Adipose tissue (tissue), 3 donors: Measurements from ENCODE around the gene LIN7A. TPM values are rescaled to one million over a fixed set of nuclear protein-coding genes. Genes with fewer than 3 reads are reported as not detected.

Source experiments
- H3K27ac ChIP-seq: one replicate; pipeline ENCODE4 v1.5.1; 2013; ENCODE audit warnings: low read depth, low read length
- WGBS, 3 donors: extraction: QIAGEN DNeasy Blood & Tissue Kit; methylation state at CpG; one replicate each; pipeline ENCODE4 v1.1.7; 2013; 5-methylcytosine and 5-hydroxymethylcytosine counted together
- polyA plus RNA-seq, 3 donors: library from polyadenylated mRNA; stranded (reverse); fragments of 200-250 nt; gene quantifications; one replicate each; pipeline ENCODE4 v1.2.3, GENCODE V29; 2013
- donor health status: healthy with polysubstance abuse.
- donor health status: Bipolar disorder and iron deficiency.
- donor health status: healthy.

Gene LIN7A, protein sequence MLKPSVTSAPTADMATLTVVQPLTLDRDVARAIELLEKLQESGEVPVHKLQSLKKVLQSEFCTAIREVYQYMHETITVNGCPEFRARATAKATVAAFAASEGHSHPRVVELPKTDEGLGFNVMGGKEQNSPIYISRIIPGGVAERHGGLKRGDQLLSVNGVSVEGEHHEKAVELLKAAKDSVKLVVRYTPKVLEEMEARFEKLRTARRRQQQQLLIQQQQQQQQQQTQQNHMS
- 1 to 10 TPM in 2 of 3 donors, under 1 TPM in 1; 0.53 to 3.1 (median 1.0) TPM for polyA plus RNA-seq

GRCh38 chr12:80937391-80938238 is at the start of gene LIN7A:
LIN7A (minus strand) TSS chr12:80937934; CDS start chr12:80937722, 212 bp downstream.
- WGBS, 3 donors: 2% methylated on average over 34 to 47 of the region's 47 CpGs

DNA sequence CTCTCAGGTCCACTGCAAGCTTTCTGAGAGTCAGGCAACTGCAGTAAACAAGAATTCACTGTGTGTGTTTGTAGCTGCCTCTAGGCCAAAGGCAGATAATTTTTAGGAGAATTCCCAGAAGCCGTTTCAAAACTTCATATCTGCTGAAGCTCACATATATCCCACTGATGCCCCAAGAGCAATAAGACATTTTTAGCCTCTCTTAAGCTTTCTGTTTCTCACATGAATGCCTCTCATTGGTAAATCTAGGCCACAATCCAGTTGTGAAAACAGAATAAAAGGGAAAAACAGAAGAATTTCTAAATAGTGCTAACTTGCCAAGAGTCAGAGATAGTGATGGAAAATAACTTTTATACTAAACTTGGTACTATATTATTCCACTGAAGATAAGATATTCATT is 48.5 kb upstream of the LIN7A start:
- WGBS, 3 donors: 59 to 71% (median 61%) methylated on average over 1 of the region's 1 CpG
- no peak overlapping the region for H3K27ac ChIP-seq

More at GRCh38 chr12:80937391-80938238, at the start of gene LIN7A:
- no peak within 1 kb of the TSS for H3K27ac ChIP-seq

- no peak overlapping the region for H3K27ac ChIP-seq
- 43 to 61% (median 50%) methylated on average over 6 of the region's 6 CpGs for WGBS, 3 donors
These were observed 42.1 kb upstream of the LIN7A start for GRCh38 chr12:80979816-80980215.

DNA sequence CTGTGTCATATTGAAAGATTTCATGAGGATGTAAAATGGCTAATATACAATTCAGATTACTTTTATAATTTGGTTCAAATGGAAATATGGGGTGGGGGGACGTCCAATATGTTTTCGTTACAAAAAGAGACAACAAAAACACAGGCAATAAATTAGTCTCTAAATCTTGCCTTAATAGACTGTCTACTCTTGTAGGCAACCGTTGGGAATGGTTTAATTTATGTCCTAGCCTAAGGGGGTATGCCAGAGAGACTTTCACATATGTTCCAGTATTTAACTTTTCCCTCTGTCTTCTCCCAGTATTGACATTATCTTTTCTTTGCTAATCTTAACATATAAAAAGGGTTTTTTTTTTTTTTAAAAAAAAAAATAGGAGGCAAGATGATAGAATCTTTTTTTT is 41.5 kb upstream of the LIN7A start:
- 63 to 66% (median 63%) methylated on average over 3 of the region's 3 CpGs for WGBS, 3 donors
- no peak overlapping the region for H3K27ac ChIP-seq

DNA sequence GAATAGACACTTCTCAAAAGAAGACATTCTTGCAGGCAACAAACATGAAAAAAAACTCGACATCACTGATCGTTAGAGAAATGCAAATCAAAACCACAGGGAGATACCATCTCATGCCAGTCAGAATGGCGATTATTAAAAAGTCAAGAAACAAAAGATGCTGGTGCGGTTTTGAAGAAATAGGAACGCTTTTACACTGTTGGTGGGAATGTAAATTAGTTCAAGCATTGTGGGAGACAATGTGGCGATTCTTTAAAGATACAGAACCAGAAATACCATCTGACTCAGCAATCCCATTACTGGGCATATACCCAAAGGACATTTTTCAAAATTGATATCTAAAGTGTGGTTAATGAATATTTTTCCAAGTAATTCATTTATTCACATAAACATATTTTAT is 39.6 kb upstream of the LIN7A start:
- WGBS, 3 donors: 63 to 76% (median 76%) methylated on average over 6 of the region's 6 CpGs
- H3K27ac ChIP-seq: no peak overlapping the region

DNA sequence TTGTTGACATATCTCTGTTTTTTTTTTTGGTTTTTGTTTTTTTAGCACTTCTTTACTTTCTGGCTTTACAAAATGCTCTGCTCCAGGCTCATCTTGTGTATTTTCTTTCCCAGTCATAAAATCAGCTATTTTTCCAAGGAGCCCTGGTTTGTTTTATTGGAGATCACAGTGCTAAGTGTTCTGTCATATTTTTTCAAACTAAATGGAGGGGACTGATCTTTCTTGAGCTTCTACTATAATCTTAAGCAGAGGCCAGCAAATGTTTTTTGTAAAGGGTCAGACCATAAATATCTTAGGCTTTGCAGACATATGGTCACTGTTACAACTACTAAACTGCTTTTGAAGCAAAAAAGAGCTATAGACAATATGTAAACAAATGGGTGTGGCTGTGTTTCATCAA is 30.6 kb upstream of the LIN7A start:
- no peak overlapping the region for H3K27ac ChIP-seq

- WGBS, 3 donors: 63 to 78% (median 77%) methylated on average over 3 of the region's 3 CpGs
These were observed 29.8 kb upstream of the LIN7A start for GRCh38 chr12:80967565-80967964.

GRCh38 chr12:80966001-80966400 is 28.3 kb upstream of the LIN7A start:
- H3K27ac ChIP-seq: no peak overlapping the region
- WGBS, 3 donors: 70 to 75% (median 71%) methylated on average over 1 of the region's 1 CpG

More at GRCh38 chr12:80967565-80967964, 29.8 kb upstream of the LIN7A start:
- no peak overlapping the region for H3K27ac ChIP-seq

- WGBS, 3 donors: 68 to 91% (median 91%) methylated on average over 5 of the region's 5 CpGs
- H3K27ac ChIP-seq: no peak overlapping the region
These were observed 20.4 kb upstream of the LIN7A start for GRCh38 chr12:80958162-80958561.

- 58 to 81% (median 59%) methylated on average over 5 of the region's 5 CpGs for WGBS, 3 donors
- no peak overlapping the region for H3K27ac ChIP-seq
These were observed 17.3 kb upstream of the LIN7A start for GRCh38 chr12:80954857-80955520.

DNA sequence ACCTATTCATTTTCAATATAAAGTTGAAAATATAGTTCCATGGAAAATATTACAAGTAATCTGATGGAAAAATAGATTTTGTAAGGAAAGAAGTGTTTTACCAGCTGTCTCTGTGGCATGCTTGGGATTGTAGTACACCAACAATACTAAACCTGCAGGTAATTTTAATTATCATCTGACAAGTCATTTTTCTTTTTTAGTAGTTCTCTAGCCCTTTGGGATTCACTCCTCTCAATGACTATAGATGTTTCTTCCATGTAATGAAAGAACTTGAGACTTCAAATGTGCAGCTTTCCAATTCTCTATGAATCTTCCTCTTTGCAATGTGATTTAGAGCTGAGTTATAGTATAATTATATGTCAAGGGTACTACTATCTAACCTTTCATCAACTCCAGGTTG is 14.7 kb upstream of the LIN7A start:
- H3K27ac ChIP-seq: no peak overlapping the region

GRCh38 chr12:80946591-80946990 is 8.9 kb upstream of the LIN7A start:
- H3K27ac ChIP-seq: no peak overlapping the region
- WGBS, 3 donors: 54 to 61% (median 61%) methylated on average over 3 of the region's 3 CpGs

DNA sequence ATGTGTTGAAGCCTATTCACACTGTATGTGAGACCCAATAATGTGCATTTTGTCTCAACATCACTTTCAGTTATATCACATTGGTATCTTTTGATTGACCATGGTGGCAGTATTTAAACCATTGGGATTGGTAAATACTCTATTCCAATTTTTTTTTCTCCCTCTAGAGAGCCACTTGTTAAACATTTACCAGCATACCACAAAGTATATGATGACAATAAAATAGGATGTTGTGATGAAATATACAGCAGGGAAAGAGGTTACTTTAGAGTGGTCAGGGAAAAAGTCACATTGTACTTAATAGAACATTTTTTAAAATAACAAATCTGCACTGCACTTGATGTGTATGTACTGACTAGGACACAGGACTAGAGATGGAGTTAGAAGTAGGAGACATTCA is 5.6 kb upstream of the LIN7A start:
- H3K27ac ChIP-seq: no peak overlapping the region

- WGBS, 3 donors: 84 to 94% (median 88%) methylated on average over 1 of the region's 1 CpG
- no peak overlapping the region for H3K27ac ChIP-seq
These were observed 4.2 kb upstream of the LIN7A start for GRCh38 chr12:80941916-80942315.

DNA sequence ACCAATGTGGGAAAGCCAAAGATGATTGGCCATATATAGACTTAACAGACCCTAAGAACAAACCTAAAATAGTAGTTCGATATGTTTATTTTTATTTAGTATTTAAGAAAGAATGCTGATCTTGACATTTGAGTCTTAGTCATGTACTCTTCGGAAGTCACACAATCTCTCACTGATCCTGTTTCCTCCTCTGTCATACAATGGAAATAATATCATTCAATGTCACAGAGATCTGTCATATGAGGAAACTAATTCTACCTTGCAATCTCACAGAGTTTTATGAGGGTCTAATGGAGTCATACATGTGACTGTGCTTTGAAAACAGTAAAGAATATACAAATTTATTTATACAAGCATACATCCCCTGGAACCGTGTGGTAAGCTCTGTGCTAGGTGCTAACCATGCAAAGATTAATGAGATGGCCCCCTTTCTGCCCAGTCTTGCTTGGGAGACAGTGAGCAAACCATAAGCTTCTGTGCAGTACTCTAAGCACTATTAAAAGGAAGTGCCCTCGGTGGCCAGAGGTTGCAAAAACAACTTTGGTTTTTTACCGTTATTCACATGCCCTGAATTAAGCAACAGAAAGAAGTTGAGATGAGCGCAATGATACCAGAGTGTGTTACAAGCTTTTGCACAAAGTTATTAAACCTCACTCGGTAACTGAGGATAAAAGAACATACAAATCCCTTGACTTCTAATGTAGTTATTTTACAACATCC is 1.7 kb upstream of the LIN7A start:
- WGBS, 3 donors: 42 to 81% (median 46%) methylated on average over 7 of the region's 7 CpGs
- no peak overlapping the region for H3K27ac ChIP-seq

GRCh38 chr12:80938397-80938796 is 663 bp upstream of the LIN7A start:
- WGBS, 3 donors: 62 to 67% (median 65%) methylated on average over 7 of the region's 7 CpGs
- no peak overlapping the region for H3K27ac ChIP-seq

DNA sequence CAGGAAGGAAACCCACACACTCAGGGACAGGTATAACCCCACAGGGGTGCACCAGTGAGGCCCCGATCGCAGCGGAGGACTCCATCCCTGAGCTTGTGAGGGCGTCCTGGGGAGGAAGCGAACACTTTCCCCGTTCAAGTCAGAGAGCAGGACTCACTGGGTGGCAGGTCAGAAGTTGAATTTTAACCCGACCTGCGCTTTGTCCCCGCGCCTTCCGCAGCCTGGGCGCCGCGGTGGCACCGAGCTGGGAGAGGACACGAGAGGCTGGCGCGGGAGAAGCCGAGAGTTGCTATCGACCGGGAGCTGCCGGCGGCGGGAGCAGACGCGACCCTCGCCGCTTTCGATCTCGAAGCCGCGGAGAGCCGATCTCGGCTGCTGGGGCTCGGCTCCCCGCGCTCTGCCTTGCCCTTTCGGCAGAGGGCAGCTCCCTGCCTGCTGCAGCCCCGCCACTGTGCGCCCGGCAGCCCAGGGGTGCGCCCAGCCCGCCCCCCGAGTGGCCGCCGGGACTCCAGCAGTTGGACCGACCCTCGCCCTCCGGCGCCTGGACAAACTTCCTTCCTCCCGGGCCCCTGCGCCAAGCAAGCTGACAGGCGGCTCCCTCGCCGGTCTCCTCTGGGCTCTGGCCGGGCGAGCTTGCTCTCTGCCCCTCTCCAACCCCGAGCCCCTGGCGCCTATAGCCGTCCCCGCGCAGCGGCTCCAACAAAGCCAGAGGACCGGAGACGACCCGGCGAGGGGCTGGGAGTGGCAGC is 918 bp downstream of the LIN7A start:
- no peak overlapping the region for H3K27ac ChIP-seq
- 0 to 1% (median 1%) methylated on average over 60 to 67 of the region's 67 CpGs for WGBS, 3 donors

GRCh38 chr12:80936353-80936641 is 1.4 kb downstream of the LIN7A start:
- 3% methylated on average over 11 of the region's 11 CpGs for WGBS, 3 donors
- H3K27ac ChIP-seq: no peak overlapping the region
